ENCODE measurements around the gene ZNF195.
"Not testable (repeated sequence)": the region's sequence is repeated elsewhere in the genome, so short reads cannot be mapped to it uniquely, and the experiment has no call there.

ZNF195 gene

DNA sequence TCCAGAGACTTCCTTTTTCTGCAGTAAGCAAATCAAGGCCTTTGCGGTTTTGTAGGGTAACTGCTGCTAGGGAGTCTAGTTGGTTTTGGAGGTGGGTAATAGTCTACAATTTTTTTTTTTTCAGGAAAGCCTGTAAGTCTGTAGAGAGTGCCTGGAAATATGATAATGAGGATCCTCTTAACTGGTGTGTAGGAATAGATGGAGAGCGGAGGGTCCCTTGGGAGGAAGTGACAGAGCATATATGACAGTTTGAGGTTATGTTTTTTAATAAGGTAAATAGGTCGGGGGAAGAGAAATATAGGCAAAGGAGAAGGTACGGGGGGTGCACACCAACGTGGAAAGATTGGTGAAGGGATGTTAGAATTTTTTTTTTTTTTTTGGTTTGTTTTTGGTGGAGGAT is 25.9 kb downstream of the ZNF195 start:
- no peak for DNase-seq (ENCODE audit: low read depth, low spot score)

DNA sequence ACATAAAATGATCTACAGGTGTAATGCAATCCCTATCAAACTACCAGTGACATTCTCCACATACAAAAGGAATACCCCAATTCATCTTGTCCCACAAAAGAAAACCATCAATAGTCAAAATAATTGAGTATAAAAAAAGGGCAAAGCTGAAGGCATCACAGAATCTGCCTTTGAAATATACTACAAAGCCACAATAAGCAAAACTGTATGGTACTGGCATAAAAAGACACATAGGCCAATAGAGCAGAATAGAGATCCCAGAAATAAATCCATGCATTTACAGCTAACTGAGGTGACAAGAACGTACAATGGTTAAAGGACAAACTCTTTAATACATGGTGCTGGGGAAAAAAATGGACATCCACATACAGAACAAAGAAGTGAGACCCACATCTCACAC is 31.8 kb downstream of the ZNF195 start:
- DNase-seq (ENCODE audit: low read depth, low spot score): no peak

DNA sequence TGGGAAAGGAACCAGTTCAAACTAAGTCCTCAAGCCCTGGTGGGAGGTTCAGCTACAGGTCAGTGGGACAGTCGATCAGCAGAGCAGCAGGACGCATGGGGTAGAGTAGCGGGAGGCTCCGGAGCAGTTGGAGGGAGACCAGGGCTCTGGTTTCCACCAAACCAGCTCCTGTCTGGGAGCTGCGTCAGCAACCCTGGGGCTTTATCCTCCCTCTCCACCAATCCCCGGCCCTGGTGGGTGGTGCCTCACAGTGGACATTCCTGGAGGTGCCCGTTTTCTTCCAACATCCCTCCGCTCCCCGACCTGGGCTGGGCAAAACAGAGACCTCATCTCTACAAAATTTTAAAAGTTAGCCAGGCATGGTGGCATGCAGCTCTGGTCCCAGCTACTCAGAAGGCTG is 32.4 kb downstream of the ZNF195 start:
- no peak for DNase-seq (ENCODE audit: low read depth, low spot score)

DNA sequence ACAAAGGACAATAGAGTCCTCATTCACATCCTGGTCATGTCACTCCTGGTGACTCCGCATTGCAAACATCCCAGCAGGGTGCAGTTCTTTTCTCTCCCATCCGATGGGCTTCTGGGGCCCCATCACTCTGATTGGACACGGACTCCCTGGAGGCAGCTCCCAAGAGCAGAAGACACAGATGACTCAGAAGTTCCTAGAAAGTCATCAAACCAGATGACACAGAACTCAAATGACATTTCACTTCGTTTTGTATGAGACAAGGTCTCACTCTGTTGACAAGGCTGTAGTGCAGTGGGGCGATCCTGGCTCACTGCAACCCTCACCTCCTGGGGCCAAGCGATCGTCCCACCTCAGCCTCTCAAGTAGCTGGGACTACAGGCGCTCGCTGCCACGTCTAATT is 33.2 kb downstream of the ZNF195 start:
- DNase-seq (ENCODE audit: low read depth, low spot score): no peak

DNA sequence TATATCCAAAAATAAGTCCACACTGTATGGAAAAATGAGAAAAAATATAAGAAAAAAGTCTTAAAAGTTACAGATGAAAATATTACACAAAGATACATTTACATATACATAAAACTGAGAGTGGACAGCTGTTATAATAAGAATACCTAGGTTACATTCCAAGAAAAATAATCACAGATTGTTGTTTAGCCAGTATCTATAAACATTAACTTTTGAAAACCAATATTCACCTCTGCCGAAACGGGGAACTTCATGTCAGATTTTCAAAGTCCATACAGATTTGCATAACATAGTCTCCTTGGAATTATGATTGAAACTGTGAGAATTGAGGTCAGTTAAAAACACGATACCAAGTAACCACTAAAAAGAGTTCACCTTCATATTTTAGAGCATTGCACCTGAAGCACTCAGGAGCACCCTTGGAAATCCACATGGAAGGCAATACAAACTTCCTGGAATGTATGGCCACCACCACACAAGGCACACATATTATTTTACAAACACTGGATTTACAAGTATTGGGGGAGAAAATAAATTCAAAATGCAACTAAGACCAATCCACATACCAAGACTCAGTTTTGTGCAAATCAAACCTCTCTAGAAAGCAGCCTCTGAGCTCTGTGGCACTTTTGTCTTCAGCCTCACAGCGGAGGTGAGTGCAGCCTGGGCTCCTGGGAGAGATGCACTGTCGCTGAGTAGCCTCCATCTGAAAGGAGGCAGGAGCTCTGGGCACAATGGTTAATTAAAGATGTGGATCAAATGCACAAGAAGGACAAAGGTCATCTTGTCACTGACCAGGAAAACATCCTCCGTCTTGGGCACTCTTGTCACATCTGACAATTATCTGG is 34.4 kb downstream of the ZNF195 start:
- no peak for DNase-seq (ENCODE audit: low read depth, low spot score)

DNA sequence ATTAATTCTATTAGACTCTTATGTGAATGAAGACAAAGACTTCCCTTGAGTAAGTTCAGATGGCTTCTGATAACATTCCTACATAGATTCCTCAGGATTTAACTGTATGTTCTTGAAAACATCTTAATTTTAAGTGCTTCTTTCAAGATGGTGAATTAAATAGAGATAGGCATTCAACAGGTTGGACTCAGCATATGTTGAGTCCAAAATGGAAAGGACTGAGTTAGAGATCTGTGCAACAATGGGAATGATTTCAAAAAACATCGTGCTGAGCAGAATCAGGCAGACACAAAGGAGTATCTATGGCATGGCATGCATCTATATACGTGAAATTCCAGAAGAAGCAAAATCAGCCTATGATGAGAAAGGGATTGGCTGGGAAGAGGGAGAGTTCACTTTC is 36.2 kb downstream of the ZNF195 start:
- DNase-seq (ENCODE audit: low read depth, low spot score): no peak

DNA sequence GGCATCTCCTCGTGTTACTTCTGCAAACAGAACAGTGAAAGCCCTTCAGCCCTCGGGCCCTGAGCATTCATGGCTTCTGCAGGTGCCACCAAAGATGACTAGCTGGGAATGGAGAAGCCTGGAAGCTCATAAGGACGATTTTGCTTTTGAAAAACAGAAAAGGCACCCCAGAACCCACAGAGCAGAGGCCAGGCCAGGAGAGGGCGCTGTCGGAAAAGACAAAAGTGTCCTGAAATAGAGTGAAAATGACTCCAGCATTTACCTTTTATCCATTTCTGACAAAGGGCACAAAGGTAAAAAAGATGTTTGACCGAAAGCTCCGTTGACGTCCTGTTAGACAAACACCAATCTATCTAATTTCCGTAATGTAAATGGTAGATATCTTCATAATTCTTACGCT is 37.6 kb downstream of the ZNF195 start:
- DNase-seq (ENCODE audit: low read depth, low spot score): no peak

DNA sequence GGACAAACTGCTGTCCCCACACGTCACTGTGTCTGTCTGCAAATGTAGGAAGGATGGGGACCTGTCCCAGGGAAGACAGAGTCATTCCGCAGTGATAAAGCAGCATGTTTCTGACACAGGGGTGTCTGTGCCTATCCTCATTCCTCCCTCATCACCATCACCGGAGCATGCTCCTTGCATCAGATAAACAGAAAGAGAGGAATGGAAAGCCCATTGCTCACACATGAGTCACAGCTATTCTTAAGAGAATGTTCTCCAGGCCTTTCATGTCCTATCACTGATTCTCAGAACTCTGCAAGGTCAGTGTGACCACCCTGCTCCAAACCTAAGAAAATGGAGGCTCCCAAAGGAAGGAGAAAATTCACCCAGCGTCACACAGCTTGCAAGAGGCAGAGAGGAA is 38.9 kb downstream of the ZNF195 start:
- peak; percentile 78 for DNase-seq (ENCODE audit: low read depth, low spot score)

DNA sequence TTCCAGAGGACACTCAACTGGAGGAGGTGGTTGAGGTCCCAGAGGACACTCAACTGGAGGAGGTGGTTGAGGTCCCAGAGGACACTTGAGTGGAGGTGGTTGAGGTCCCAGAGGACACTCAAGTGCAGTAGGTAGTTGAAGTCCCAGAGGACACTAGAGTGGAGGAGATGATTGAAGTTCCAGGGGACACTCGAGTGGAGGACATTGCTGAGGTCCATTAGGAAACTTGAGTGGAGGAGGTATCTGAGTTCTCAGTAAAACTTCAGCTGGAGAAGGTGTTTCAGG is 39.7 kb downstream of the ZNF195 start:
- no peak for DNase-seq (ENCODE audit: low read depth, low spot score)

DNA sequence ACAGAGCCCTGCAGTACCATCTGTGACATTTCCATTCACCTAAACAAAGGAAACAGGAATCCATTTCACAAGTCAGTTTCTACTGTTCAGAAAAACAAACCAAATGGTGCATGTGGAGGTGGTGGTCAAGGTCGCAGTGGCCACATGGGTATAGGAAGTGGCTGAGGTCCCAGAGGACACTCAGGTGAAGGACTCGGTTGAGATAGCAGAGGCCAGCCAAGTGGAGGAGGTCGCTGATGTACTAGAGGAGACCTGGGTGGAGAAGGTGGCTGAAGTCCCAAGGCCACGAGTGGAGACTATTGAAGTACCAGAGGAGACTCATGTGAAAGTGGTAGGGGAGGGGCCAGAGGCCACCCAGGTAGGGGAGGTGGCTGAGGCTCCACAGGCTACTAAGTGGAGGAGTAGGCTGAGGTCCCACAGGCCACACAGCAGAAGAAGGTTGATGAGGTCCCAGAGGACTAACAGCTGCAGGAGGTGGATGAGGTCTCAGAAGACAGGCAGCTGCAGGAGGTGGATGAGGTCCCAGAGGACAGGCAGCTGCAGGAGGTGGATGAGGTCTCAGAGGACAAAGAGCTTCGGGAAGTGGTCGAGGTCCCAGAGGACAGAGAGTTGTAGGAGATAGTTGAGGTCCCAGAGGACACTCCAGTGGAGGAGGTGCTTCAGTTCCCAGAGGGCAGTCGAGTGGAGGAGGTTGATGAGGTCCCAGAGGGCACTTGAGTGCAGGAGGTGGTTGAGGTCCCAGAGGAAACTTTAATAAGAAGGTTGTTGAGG is 40.2 kb downstream of the ZNF195 start:
- DNase-seq (ENCODE audit: low read depth, low spot score): no peak

DNA sequence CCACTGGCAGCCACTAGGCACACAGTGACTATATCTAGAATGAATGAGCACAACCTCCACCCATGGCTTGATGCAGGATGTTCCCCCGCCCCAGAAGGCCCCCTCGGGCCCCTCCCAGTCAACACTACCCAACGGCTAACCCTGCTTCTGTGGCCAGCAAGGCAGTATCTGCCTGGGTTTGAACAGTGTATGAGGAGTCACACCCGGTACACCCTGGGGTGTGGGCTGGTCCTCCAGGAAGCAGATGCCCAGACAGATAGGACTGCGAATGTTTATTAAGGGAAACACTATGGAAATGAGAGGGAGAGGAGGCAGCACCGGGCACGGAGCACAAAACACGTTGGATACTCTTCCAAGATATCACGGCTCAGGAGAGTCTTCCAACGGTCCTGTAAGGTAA is 42.5 kb downstream of the ZNF195 start:
- DNase-seq (ENCODE audit: low read depth, low spot score): not testable (repeated sequence)

DNA sequence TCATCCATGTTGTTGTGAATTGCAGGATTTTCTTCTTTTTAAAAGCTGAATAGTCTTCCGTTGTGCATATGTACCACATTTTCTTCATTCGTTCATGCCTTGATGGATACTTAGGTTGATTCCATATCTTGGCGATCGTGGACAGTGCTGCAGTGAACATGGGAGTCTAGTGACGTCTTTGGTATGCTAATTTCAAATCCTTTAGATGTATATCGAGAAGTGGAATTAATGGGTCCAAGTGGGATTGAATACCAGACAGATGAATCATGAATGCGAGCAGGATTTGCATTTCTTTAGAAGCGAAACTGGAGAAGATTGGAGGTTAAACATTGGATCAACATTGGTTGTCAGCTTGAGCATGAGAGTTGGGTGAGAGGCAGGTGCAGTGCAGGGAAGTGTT is 45.8 kb downstream of the ZNF195 start:
- DNase-seq (ENCODE audit: low read depth, low spot score): not testable (repeated sequence)

DNA sequence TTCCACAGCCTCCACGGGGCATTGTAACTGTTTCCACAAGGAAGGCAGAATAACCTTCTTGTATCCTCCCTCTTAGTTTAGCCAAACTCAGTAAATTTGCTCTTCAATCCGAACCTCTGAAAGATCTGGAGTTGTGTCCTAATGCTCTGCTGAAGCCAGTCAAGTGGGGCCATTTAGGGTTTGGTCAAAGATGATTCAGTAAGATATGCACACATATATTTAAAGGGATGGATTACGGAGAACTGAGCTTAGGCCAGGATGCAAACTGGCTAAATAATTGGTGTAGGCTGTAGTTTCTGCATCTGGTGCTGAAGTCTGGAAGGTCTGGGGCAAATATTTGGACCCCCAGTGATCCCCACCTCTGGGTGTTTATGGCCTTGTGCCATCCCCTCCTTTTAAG is 47.9 kb downstream of the ZNF195 start:
- not testable (repeated sequence) for DNase-seq (ENCODE audit: low read depth, low spot score)

DNA sequence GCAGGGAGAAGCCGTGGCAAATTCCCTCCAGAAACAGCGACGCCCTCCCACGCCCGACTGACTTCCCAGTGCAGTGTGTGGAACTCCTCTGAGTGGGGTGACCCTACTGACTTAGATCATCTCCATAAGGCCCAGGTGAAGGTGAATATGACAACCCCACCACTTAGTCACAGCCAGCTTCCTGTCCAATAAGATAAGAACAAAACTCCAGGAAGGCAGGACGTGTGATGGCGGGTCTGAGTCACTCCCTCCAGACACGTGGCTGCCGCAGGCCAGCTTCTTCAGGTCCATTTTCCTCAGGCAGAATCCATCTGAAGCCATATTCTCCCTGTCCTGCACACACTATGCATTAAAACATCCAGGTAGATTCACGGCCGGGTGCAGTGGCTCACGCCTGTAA is 48.9 kb downstream of the ZNF195 start:
- not testable (repeated sequence) for DNase-seq (ENCODE audit: low read depth, low spot score)

DNA sequence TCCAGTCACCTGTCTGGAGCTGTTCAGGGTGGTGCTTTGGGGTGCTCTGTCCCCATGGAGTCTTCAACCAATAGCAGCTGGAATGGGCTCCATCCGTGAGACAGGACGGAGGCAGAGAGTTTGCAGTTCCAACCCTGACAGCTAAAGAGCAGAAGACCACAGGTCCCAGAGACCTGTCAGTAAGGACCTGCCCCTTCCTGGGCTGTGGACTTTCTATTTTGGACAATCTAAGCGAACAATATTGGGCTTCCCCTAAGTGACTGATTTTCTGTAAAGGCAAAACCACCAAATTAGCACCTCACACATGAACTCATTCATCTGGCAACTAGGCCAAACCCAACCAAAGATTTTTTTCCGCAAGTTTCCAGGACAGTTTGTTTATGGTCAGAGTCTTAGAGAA is 50.4 kb downstream of the ZNF195 start:
- not testable (repeated sequence) for DNase-seq (ENCODE audit: low read depth, low spot score)

DNA sequence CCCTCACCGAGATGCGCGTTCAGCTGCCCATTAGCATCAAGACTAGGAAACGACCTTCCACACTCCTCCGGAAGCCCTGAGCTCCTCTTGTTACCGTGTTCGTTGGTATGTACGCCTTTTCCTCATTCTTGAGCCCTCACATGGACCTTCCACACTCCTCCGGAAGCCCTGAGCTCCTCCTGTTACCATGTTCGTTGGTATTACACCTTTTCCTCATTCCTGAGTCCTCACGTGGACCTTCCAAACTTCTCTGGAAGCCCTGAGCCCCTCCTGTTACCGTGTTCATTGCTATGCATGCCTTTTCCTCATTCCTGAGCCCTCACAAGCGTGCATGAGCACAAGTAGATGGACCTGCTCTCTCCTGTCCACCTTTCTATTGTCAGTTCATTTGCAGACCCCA is 52.5 kb downstream of the ZNF195 start:
- not testable (repeated sequence) for DNase-seq (ENCODE audit: low read depth, low spot score)

DNA sequence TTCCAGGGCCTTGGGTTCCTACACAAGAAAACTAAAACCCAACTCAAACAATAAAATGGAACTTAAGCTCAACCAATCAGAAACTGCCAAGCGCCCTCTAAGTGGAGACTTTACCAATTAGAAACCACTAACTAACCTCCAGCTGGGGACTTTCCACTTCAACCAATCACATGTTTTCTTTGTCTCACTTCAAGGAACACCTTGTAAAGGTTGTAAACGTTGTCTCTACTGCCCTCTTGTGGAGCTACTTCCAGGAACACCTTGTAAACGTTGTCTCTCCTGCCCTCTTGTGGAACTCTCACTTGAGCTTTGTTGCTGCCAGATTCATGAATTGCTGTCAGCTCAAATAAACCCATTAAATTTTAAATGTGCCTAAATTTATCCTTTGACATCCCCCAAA is 54.2 kb downstream of the ZNF195 start:
- not testable (repeated sequence) for DNase-seq (ENCODE audit: low read depth, low spot score)
